ENCODE data around the gene PCNX2.

The PCNX2 gene

DNA sequence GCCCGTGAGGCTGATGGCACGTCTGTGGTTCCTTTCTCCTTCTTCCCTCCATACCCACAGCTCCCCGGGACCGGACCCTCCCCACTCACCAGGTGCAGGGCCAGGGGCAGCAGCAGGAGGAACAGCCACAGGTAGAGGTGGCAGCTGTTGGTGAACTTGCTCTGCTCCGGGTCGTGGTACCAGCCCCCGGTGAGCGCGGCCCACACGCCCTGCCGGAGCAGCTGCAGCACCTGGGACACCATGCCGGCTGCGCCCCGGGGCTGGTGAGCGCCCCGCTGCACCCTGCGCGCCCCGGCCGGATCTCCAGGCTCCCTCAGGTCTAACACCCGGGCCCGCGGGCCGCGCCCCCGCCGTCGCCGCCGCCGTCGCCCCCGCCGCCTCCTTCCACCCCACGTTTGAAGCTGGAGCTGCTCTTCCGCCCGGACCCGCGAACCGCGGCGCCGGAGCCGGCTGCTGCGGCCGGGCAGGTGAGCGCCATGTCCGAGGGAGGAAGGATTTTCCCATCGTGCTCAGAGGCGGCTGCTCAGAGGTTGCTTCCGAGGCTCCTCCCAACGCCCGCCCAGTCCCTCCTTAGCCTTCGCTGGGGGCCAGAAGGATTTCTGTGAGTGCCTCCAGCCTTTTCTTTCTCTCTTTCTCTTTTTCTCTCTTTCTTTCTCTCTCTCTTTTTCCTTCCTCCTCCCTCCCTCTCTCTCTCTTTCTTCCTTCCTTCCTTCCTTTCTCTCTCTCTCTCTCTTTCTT lies at the start of gene PCNX2:
TSS of gene PCNX2 (minus strand) at position 489 of the 738 bp plus-strand sequence. CDS start at position 242, 247 bp downstream.
- TF ChIP-seq POLR2A (IDR thresholded peaks at IDR 0.05; ENCODE audit: low read length) (no peak), GATA1 (IDR thresholded peaks at IDR 0.05; ENCODE audit: low read depth, low read length) (no peak)
- DNase-seq = no peak

DNA sequence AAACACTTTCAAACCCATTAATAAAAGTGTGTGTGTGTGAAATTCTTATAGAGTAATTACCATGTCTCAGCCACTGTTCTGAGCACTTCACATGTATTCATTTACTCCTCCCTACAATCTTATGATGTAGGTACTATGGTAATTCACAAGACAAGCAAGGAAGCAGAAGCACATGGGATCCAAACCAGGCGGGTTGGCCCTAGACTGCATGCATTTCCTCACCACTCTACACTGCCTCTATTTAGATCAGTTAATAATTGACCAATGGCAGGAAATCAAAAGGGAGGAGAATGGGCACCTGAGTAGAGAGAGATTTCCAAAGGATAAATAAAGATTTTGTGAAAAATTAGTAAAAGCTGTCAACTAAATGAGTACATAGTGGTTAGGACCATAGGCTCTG lies 47.7 kb upstream of the PCNX2 start:
- no peak for DNase-seq
- TF ChIP-seq GATA1 (IDR thresholded peaks at IDR 0.05; ENCODE audit: low read depth, low read length) = no peak
- TF ChIP-seq POLR2A (IDR thresholded peaks at IDR 0.05; ENCODE audit: low read length) = no peak

GRCh38 chr1:233342086-233342485 lies 46.6 kb upstream of the PCNX2 start:
- no peak for TF ChIP-seq POLR2A (IDR thresholded peaks at IDR 0.05; ENCODE audit: low read length)
- DNase-seq = no peak

DNA sequence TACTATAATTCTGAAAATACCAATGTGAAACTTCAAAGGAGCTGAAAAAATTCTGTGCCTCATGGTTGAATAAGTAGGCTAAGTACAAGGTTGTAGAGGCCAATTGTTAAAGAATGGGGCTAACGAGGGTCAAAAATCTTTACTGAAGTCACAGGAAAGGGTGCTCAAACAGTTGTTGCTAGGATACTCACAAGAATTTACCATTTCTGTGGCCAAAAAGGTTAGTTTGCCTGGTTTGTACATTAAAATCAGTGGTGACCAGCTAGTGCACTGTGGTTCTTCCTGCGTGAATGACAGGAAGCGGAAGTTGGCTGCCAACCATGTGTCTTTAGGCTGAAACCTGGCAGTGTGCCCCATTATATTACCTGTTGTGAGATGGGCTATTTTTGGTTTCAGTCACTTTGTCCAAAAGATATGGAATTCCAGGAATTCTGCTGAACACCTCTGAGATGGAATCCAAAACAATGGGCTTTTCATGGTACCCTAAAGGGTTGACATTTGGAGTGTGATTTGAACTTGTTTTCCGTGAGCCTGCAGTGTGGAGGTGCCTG lies 45.5 kb upstream of the PCNX2 start:
- TF ChIP-seq GATA1 (IDR thresholded peaks at IDR 0.05; ENCODE audit: low read depth, low read length) = no peak
- TF ChIP-seq POLR2A (IDR thresholded peaks at IDR 0.05; ENCODE audit: low read length) = no peak
- DNase-seq = no peak

DNA sequence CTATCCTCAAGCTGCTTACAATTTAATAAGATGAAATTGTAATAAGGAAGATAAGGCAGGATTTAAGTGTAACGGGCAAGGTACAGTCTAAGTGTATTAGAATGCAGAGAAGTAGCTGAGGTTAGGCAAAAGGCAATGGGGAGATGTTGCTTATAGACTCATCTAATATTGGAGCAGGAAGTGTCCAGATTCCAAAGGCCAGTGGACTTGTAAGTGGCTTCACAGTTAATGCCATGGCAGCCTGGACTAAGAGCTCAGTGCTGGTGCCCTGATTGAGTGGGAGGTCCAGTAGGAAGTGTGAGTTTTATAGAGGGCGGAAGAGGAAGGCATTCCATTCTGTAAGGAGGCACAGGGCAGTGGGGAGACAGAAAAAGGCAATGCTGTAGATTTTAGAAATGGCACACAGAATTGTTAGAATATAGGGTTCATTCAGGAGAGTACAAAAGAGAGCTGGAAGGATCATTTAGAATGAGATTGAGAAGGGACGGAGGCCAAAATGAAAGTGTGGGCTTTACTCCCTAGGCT lies 44.6 kb upstream of the PCNX2 start:
- no peak for TF ChIP-seq POLR2A (IDR thresholded peaks at IDR 0.05; ENCODE audit: low read length)
- TF ChIP-seq GATA1 (IDR thresholded peaks at IDR 0.05; ENCODE audit: low read depth, low read length) = no peak
- DNase-seq = no peak

- DNase-seq = no peak
- TF ChIP-seq POLR2A (IDR thresholded peaks at IDR 0.05; ENCODE audit: low read length) (no peak), GATA1 (IDR thresholded peaks at IDR 0.05; ENCODE audit: low read depth, low read length) (no peak)
Observed at GRCh38 chr1:233338102-233338501, 42.6 kb upstream of the PCNX2 start.

DNA sequence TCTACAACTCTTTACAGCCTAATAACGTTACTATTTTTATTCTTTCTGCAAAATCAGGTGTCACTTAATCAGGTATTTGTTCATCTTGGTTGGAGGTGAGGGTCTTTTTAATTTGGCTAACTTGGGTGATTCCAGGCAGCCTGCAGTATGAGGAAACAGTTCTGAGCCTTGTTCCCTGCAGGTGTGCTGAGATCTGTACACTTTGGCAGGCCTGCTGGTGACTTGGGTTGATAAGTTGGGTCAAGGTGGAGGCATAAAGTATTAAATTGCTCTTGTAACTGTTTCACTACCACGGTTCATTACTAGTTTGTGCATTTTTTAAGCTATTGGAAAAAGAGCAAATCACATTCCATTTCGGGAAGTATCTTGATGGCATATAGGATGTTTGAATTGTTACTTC lies 42.0 kb upstream of the PCNX2 start:
- TF ChIP-seq GATA1 (IDR thresholded peaks at IDR 0.05; ENCODE audit: low read depth, low read length) (no peak), POLR2A (IDR thresholded peaks at IDR 0.05; ENCODE audit: low read length) (no peak)
- no peak for DNase-seq

- no peak for TF ChIP-seq GATA1 (IDR thresholded peaks at IDR 0.05; ENCODE audit: low read depth, low read length)
- TF ChIP-seq POLR2A (IDR thresholded peaks at IDR 0.05; ENCODE audit: low read length) = no peak
- no peak for DNase-seq
Observed at GRCh38 chr1:233336554-233337456, 41.3 kb upstream of the PCNX2 start.

- DNase-seq = no peak
- TF ChIP-seq GATA1 (IDR thresholded peaks at IDR 0.05; ENCODE audit: low read depth, low read length) (no peak), POLR2A (IDR thresholded peaks at IDR 0.05; ENCODE audit: low read length) (no peak)
Observed at GRCh38 chr1:233334092-233334491, 38.6 kb upstream of the PCNX2 start.

- DNase-seq = no peak
- TF ChIP-seq GATA1 (IDR thresholded peaks at IDR 0.05; ENCODE audit: low read depth, low read length) = no peak
- no peak for TF ChIP-seq POLR2A (IDR thresholded peaks at IDR 0.05; ENCODE audit: low read length)
Observed at GRCh38 chr1:233333086-233333485, 37.6 kb upstream of the PCNX2 start.

DNA sequence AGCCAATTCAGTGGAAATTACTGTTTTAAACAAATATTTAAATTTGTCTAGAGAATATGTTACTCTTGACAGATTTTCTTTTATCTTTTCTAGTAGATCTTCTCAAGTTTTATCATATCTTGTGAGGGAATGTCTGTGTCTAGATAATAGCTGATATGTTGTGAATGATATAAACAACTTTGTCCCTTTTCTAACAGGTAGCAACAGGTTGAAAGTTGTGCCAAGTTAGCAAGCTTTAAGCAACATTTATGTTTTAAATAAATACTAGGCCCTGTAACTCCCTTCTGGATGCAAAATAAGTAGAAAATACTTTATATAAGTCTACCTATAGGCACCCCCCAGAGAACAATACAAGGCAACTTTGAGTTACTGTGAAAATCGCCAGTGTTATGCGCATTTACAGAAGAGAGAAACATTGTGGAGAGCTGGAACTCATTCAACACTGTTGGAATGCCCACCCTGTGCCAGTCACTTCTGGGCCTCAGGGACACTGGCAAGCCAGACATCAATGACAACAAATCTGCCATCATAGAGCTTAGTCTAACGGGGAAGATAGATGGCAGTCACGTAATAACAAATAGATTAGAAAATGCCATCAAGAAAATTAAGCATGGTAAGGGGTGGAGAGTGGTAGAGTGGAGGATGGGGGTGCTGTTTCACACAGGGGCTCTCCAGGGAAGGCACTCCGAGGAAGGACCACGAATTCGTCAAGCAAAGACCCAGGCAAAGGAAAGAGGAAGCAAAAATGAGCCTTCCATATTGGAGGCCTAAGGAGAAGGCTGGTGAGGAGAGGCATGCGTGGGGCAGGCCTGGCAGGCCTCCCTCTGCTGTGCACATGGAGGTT lies 36.4 kb upstream of the PCNX2 start:
- TF ChIP-seq POLR2A (IDR thresholded peaks at IDR 0.05; ENCODE audit: low read length) (no peak), GATA1 (IDR thresholded peaks at IDR 0.05; ENCODE audit: low read depth, low read length) (no peak)
- no peak for DNase-seq

GRCh38 chr1:233328142-233328921 lies 32.8 kb upstream of the PCNX2 start:
- peak in 1 of 2 experiments; percentile 11 for DNase-seq
- no peak for TF ChIP-seq GATA1 (IDR thresholded peaks at IDR 0.05; ENCODE audit: low read depth, low read length)
- no peak for TF ChIP-seq POLR2A (IDR thresholded peaks at IDR 0.05; ENCODE audit: low read length)
